ENCODE data around the gene CHMP1A.
A peak's percentile ranks its signal among the peaks of the same experiment; 100 is the strongest.
"Not testable (repeated sequence)": the region's sequence is repeated elsewhere in the genome, so short reads cannot be mapped to it uniquely, and the experiment has no call there.

Gene CHMP1A

DNA sequence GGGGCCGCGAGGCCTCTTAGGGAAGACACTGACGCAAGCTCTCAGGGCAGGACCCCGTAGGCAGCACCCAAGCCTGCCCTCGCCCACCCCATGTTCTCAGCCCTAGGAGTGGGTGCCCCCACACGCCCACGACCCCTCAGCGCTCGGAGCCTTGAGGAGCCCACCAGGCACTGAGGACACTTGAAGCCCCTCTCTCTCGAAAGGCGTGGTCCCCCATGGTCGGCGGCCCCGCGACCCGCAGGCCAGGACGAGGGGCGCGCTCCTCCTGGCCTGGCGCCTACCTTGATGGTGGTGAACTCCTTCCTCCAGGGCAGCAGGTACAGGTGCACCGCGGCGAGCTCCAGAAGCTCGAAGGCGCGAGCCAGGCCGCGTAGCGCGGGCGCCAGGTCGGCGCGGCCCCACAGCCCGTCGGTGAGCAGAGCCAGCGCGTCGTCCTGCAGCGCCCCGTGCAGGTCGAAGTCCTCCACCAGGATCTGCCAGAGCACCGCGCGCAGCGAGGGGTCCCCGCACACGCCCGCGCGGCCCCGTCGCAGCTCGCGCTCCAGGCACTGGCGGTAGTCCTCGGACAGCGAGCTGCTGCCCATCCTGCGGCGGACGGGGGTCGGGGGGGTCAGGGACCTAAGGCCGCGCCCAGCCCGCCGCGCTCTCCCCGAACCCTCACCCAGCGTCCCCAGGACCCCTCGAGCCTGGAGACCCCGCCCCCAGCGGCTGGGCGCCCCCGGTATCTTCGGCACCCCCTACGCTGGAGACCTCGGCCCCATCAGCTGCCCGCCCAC lies 43.3 kb upstream of the CHMP1A start:
- in situ Hi-C loops (cut with MboI; ENCODE audit: low sequenced_read_pairs, unreplicated experiment): no loop called here
- TF ChIP-seq, protein P1, sequence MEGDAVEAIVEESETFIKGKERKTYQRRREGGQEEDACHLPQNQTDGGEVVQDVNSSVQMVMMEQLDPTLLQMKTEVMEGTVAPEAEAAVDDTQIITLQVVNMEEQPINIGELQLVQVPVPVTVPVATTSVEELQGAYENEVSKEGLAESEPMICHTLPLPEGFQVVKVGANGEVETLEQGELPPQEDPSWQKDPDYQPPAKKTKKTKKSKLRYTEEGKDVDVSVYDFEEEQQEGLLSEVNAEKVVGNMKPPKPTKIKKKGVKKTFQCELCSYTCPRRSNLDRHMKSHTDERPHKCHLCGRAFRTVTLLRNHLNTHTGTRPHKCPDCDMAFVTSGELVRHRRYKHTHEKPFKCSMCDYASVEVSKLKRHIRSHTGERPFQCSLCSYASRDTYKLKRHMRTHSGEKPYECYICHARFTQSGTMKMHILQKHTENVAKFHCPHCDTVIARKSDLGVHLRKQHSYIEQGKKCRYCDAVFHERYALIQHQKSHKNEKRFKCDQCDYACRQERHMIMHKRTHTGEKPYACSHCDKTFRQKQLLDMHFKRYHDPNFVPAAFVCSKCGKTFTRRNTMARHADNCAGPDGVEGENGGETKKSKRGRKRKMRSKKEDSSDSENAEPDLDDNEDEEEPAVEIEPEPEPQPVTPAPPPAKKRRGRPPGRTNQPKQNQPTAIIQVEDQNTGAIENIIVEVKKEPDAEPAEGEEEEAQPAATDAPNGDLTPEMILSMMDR (IDR thresholded peaks at IDR 0.05; ENCODE audit: borderline replicate concordance, control extremely low read depth, extremely low read depth, insufficient read depth, missing control alignments): peak; percentile 47
- DNase-seq (ENCODE audit: low spot score): peak; percentile 71

DNA sequence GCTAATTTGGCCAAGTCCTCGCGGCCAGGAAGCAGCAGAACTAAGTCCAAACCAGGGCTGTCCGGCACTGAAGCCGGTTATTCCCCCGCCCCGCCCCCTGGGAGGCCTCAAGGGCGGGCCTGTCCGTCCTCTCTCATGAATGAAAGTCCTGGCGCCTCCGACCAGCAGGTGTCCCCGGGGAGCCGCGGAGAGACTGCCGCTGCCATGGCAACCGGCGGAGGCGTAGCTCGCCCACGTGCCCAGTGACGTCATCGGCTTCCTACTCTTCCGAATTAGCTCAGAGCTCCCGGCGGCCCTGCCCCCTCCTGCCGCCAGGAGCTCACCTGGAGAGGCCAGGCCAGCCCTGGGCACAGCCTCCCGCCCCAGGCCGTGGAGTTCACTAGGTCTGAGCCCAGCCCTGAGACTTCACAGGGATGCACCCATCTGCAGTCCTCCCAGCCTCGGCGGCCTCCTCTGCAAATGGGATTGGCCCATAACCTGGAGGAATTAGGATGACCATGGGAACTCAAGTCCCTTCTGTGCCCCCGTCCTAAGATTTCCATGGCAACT lies 42.7 kb upstream of the CHMP1A start:
- in situ Hi-C loops (cut with MboI; ENCODE audit: low sequenced_read_pairs, unreplicated experiment): no loop called here
- TF ChIP-seq, protein P1 (IDR thresholded peaks at IDR 0.05; ENCODE audit: borderline replicate concordance, control extremely low read depth, extremely low read depth, insufficient read depth, missing control alignments): peak; percentile 79
- DNase-seq (ENCODE audit: low spot score): peak; percentile 97

DNA sequence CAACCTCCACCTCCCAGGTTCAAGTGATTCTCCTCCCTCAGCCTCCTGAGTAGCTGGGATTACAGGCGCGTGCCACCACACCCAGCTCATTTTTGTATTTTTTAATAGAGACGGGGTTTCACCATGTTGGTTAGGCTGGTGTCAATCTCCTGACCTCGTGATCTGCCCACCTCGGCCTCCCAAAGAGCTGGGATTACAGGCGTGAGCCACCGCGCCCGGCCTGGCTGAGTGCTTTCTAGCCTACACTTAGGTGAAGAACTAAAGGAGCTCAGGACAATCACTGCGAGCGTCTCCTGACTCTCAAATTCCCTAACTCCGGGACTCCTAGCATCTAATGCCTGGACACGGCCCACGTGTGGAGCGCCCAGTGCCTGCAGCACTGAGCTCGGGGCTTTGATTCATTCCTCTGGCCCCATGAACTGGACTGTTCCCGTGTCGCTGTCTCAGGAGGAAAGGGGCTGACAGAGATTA lies 42.2 kb upstream of the CHMP1A start:
- DNase-seq (ENCODE audit: low spot score); in situ Hi-C loops (cut with MboI; ENCODE audit: low sequenced_read_pairs, unreplicated experiment): not testable (repeated sequence)

DNA sequence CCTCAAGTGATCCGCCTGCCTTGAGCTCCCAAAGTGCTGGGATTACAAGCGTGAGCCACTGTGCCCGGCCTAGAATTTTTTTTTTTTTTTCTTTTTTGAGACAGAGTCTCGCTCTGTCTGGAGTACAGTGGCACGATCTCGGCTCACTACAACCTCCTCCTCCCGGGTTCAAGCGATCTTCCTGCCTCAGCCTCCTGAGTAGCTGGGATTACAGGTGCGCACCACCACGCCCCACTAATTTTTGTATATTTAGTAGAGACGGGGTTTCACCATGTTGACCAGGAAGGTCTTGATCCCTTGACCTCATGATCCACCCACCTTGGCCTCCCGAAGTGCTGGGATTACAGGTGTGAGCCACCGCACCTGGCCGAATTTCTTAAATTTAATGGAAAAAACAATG lies 41.2 kb upstream of the CHMP1A start:
- in situ Hi-C loops (cut with MboI; ENCODE audit: low sequenced_read_pairs, unreplicated experiment); DNase-seq (ENCODE audit: low spot score): not testable (repeated sequence)

DNA sequence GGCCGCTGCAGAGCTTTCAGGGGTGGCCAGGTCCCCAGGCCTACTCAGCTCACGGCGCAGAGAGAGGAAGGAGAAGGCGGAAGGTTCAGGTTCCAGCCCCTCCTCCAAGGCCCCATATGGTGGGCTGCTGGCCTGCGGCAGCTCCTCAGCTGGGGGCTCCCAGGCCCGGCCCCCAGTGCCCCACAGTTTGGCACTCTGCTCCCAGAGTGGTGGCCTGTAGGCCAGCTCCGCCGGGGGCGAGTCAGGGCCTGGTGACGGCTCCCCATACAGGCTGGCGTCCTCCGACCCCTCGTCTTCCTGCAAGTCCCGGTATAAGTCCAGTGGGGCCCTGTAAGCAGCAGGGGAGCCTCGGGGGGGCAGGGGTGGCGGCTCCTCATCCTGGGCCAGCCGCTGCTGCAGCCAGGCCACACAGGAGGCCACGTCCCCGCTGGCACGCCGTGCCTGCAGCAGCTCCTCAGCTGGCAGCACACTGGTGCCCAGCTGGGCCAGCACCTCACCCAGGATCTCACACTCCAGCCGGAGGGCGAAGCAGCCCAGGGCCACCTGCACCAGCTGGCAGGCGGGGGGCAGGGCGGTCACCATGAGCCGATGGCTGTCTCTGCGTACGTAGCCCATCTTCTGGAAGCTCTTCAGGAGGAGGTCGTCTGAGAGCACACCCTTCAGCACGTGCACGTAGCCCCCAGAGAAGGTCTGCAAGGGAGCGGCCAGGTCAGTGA lies 40.3 kb upstream of the CHMP1A start:
- TF ChIP-seq, protein P1 (IDR thresholded peaks at IDR 0.05; ENCODE audit: borderline replicate concordance, control extremely low read depth, extremely low read depth, insufficient read depth, missing control alignments): no peak

DNA sequence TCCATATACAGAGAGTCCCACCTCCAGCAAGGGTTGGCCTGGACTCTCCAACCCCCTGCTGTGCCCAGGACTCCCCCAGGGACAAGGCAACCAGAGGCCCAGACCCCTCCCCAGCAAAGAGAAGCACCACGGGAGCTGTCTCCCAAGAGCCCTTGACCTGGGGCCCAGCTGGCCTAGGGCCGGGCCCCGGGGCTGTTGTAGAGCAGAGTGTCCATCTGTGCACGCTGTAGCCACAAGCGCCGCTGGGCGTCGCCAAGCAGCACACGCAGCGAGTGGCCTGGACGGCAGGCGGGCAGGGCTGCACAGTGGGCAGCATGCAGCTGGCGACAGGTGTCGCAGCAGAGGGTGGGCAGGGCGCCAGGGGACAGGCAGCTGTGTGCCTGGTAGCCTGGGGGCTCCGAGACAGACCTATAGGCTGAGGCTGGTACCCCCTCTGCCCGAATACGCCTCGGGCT lies 39.7 kb upstream of the CHMP1A start:
- TF ChIP-seq, protein P1 (IDR thresholded peaks at IDR 0.05; ENCODE audit: borderline replicate concordance, control extremely low read depth, extremely low read depth, insufficient read depth, missing control alignments): no peak
- no peak for DNase-seq (ENCODE audit: low spot score)
- in situ Hi-C loops (cut with MboI; ENCODE audit: low sequenced_read_pairs, unreplicated experiment): no loop called here

More for the DNA sequence above, 40.3 kb upstream of the CHMP1A start:
- DNase-seq (ENCODE audit: low spot score): no peak
- in situ Hi-C loops (cut with MboI; ENCODE audit: low sequenced_read_pairs, unreplicated experiment): no loop called here

DNA sequence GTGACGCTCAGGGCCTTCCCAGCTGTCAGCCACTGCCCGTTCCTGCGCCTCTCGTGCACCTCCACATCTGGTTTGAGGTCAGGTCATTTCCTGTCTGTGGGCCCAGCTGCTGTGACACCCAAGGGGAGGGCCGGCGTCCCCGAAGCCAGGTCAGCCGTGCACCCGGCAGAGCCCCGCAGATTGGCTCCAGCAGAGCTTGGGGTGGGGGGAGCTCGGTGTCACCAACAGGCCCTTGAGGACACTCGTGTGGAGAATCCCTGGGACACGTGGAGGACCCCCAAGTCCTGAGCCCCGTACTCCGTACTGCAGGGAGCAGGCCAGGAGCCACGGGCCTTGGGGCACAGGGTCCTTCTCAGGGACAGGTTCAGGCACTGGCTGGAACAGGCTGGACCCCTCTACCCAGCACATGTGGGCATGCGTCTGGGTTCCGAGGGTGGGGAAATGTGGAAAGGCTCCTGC lies 39.2 kb upstream of the CHMP1A start:
- peak; percentile 75 for DNase-seq (ENCODE audit: low spot score)
- in situ Hi-C loops (cut with MboI; ENCODE audit: low sequenced_read_pairs, unreplicated experiment): no loop called here
- TF ChIP-seq, protein P1 (IDR thresholded peaks at IDR 0.05; ENCODE audit: borderline replicate concordance, control extremely low read depth, extremely low read depth, insufficient read depth, missing control alignments): no peak
